Kidney epithelial cell (primary cell): Measurements from ENCODE around the gene CAPN11. TPM values are rescaled to one million over a fixed set of nuclear protein-coding genes. Genes with fewer than 3 reads are reported as not detected.

Experiments
- DNase-seq: peaks from one replicate; pipeline ENCODE4 v3.0.0-alpha.2; 2010; ENCODE audit warnings: low read depth
- H3K27me3 ChIP-seq: 2 replicates; pipeline ENCODE4 v1.6.0; 2011; ENCODE audit warnings: low read length; ENCODE audit not compliant: control insufficient read depth, insufficient read depth
- H3K36me3 ChIP-seq: 2 replicates; pipeline ENCODE4 v1.5.1; 2011; ENCODE audit warnings: low read length; ENCODE audit not compliant: control insufficient read depth, insufficient read depth
- H3K4me3 ChIP-seq: 2 replicates; pipeline ENCODE4 v1.5.1; 2011; ENCODE audit warnings: low read depth, mild to moderate bottlenecking, control low read depth, low read length
- total RNA-seq: library from RNA; depleted of rRNA; stranded (reverse); fragments of >200 nt; gene quantifications from 2 replicates; pipeline ENCODE4 v1.2.3, GENCODE V29; 2015
- TF ChIP-seq, protein P1 (sequence below): IDR thresholded peaks from 2 replicates; pipeline ENCODE4 v1.5.1; 2011; ENCODE audit warnings: mild to moderate bottlenecking, moderate library complexity, low read length, control low read depth, inconsistent platforms; ENCODE audit not compliant: insufficient read depth, poor library complexity, severe bottlenecking

The CAPN11 gene
- total RNA-seq: not detected in 2 replicates

DNA sequence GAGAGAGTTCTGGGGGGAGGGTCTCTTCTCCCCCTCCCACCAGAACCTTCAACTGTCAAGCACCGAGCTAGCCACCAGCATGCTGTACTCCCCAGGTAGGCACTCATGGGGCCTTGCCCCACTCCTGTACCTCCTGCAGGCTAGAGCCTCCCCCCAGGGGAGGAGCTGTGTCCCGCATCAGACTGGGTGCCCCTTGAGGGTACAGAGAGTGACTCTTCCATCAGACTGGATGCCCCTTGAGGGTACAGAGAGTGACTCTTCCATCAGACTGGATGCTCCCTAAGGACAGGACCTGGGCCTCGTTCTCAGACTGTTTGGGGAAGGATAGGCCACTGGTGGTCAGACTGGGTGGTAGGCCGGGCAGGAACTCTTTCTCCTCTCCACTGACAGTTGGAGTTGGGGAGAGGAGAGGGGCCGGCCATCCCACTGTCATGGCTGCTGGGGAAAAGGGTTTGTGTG, at the start of gene CAPN11:
TSS of gene CAPN11 (plus strand) at position 51 of the 459 bp plus-strand sequence. CDS start at position 80, 29 bp downstream.
- no peaks in the 10 kb centered on the region for H3K27me3 ChIP-seq
- DNase-seq: no peak
- H3K36me3 ChIP-seq: no peaks in the 10 kb centered on the region
- TF ChIP-seq, protein P1, sequence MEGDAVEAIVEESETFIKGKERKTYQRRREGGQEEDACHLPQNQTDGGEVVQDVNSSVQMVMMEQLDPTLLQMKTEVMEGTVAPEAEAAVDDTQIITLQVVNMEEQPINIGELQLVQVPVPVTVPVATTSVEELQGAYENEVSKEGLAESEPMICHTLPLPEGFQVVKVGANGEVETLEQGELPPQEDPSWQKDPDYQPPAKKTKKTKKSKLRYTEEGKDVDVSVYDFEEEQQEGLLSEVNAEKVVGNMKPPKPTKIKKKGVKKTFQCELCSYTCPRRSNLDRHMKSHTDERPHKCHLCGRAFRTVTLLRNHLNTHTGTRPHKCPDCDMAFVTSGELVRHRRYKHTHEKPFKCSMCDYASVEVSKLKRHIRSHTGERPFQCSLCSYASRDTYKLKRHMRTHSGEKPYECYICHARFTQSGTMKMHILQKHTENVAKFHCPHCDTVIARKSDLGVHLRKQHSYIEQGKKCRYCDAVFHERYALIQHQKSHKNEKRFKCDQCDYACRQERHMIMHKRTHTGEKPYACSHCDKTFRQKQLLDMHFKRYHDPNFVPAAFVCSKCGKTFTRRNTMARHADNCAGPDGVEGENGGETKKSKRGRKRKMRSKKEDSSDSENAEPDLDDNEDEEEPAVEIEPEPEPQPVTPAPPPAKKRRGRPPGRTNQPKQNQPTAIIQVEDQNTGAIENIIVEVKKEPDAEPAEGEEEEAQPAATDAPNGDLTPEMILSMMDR: no peak
- no peak within 1 kb of the TSS for H3K4me3 ChIP-seq

GRCh38 chr6:44109212-44109611, 49.4 kb upstream of the CAPN11 start:
- Histone ChIP-seq H3K36me3 (peaks cover 7% of the 10 kb centered on the region), H3K4me3 (no peak overlapping the region), H3K27me3 (no peaks in the 10 kb centered on the region)
- DNase-seq: no peak
- TF ChIP-seq, protein P1: no peak

DNA sequence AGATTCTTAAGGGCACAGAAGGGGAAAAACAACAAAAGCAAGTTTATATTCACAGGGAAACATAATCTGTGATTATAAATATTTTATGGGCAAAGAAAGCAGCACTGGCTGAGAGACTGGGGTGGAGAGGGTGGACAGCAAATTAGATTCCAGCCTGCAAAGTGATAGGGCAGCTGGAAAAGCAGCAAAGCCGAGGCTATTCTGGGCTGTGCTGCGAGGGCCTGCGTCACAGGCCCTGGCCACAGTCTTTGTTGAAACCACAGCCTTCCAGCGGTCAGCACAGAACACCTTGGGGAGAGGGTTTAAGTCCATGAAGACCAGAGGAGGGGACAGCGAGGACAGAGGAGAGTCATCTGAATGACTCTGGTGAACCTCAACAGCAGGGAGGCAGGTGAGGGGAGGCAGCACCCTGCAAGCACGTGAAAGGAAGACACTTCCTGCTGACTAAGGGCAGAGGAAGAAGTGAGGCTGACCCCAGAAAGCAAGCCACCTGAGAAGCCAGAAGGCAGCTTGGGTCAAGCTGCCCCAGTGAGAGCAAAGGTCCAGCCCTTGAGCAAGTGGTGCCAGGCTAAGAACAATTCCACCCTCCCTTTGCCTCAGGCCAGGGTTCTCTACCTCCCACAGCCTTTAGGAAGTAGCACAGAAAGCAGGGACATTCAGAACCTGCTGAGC, 48.5 kb upstream of the CAPN11 start:
- no peak for DNase-seq
- H3K36me3 ChIP-seq: peaks cover 7% of the 10 kb centered on the region
- TF ChIP-seq, protein P1: no peak
- H3K27me3 ChIP-seq: no peaks in the 10 kb centered on the region
- no peak overlapping the region for H3K4me3 ChIP-seq

GRCh38 chr6:44110966-44111365, 47.7 kb upstream of the CAPN11 start:
- H3K36me3 ChIP-seq: peaks cover 4% of the 10 kb centered on the region
- no peaks in the 10 kb centered on the region for H3K27me3 ChIP-seq
- no peak for DNase-seq
- TF ChIP-seq, protein P1: no peak
- no peak overlapping the region for H3K4me3 ChIP-seq

DNA sequence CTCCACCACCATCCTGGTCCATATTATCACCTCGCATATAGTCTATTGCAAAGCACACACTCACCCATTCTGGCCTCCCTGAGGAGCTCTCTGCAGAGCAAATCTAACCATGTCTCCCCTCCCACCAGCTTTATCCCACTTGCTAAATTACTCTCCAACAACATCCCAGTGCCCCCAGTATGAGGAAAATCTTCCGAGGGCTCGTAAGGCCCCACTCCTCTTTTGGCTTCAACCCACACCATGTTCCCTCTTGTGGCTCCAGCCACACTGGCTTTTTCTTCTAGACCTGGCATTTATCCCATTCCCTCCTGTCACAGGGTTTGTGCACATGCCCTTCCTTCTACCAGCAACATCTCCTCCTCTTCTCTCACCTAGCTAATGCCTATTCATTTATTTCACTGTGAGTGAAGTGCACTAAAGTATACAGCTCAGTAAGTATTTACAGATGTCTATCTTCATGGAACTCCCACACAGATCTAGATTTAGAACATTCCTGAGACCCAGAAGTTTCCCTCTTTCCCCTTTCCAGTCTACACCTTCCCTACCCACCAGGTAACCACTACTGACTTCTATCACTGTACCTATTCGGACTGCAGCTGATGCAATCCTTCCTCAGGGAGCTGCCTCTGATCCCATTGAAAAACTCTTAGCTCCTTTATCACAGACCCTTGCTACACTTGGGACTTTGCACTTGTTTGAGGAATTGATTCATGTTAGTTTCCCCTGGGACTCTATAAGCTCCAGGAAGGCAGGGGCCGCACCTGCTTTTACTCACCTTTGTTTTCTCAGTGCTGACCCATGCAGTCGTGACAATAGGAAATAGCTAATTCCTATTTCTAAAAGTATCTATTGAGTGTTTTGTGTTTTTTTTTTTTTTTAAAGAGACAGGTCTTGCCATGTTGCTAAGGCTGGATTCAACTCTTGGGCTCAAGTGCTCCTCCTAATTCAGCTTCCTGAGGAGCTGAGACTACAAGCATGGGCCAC, 46.9 kb upstream of the CAPN11 start:
- TF ChIP-seq, protein P1: no peak
- H3K36me3 ChIP-seq: peaks cover 4% of the 10 kb centered on the region
- H3K4me3 ChIP-seq: no peak overlapping the region
- H3K27me3 ChIP-seq: no peaks in the 10 kb centered on the region
- DNase-seq: no peak
